Stimulated activated CD4-positive, alpha-beta T cell treated with anti-CD3 and anti-CD28 coated beads, TNF-alpha, amount 100 ng/mL, for 24 hours (primary cell): ENCODE data around the gene PTPRN2.
"Not testable (repeated sequence)": the region's sequence is repeated elsewhere in the genome, so short reads cannot be mapped to it uniquely, and the experiment has no call there.

ENCODE experiments used
- DNase-seq, 3 experiments: peaks; one replicate each; pipeline ENCODE4 v3.0.0-alpha.2; 2020; ENCODE audit warnings: low read depth in 3 of 3

Gene PTPRN2

GRCh38 chr7:157996359-157997079 is 591.1 kb downstream of the PTPRN2 start:
- DNase-seq: no peak

- DNase-seq: no peak
These were observed 591.8 kb downstream of the PTPRN2 start for GRCh38 chr7:157995815-157996214.

GRCh38 chr7:157994319-157994718 is 593.3 kb downstream of the PTPRN2 start:
- no peak for DNase-seq

GRCh38 chr7:157993406-157994105 is 594.1 kb downstream of the PTPRN2 start:
- DNase-seq: no peak

GRCh38 chr7:157992511-157993160 is 595.0 kb downstream of the PTPRN2 start:
- DNase-seq: no peak

GRCh38 chr7:157991761-157992160 is 595.9 kb downstream of the PTPRN2 start:
- DNase-seq: no peak

GRCh38 chr7:157991351-157991750 is 596.3 kb downstream of the PTPRN2 start:
- DNase-seq: no peak

GRCh38 chr7:157990881-157991250 is 596.8 kb downstream of the PTPRN2 start:
- no peak for DNase-seq

GRCh38 chr7:157990226-157990880 is 597.3 kb downstream of the PTPRN2 start:
- DNase-seq: no peak

GRCh38 chr7:157989589-157989988 is 598.0 kb downstream of the PTPRN2 start:
- no peak for DNase-seq

- no peak for DNase-seq
These were observed 599.7 kb downstream of the PTPRN2 start for GRCh38 chr7:157987906-157988305.

GRCh38 chr7:157986051-157986450 is 601.6 kb downstream of the PTPRN2 start:
- DNase-seq: no peak

GRCh38 chr7:157985636-157986035 is 602.0 kb downstream of the PTPRN2 start:
- DNase-seq: no peak

- no peak for DNase-seq
These were observed 603.0 kb downstream of the PTPRN2 start for GRCh38 chr7:157984423-157985163.

- DNase-seq: no peak
These were observed 603.9 kb downstream of the PTPRN2 start for GRCh38 chr7:157983502-157984422.

GRCh38 chr7:157981778-157982177 is 605.8 kb downstream of the PTPRN2 start:
- no peak for DNase-seq

GRCh38 chr7:157980774-157981173 is 606.8 kb downstream of the PTPRN2 start:
- no peak for DNase-seq

- DNase-seq: not testable (repeated sequence)
These were observed 607.3 kb downstream of the PTPRN2 start for GRCh38 chr7:157980341-157980731.

- no peak for DNase-seq
These were observed 607.8 kb downstream of the PTPRN2 start for GRCh38 chr7:157979636-157980340.

GRCh38 chr7:157978766-157979165 is 608.9 kb downstream of the PTPRN2 start:
- no peak for DNase-seq
